Nephron (organoid): ENCODE measurements around the gene CDH13.

Source experiments
- H3K27ac Mint-ChIP-seq, 3 experiments: 2 replicates each; pipeline ENCODE4 v1.8.0; 2020; ENCODE audit warnings: mixed read lengths in 3 of 3, mild to moderate bottlenecking in 2 of 3, moderate library complexity in 1 of 3
- H3K27me3 Mint-ChIP-seq: 2 replicates; pipeline ENCODE4 v1.8.0; 2021; ENCODE audit warnings: low read depth, mild to moderate bottlenecking, moderate library complexity, mixed read lengths
- H3K36me3 Mint-ChIP-seq: 2 replicates; pipeline ENCODE4 v1.8.0; 2020; ENCODE audit warnings: low read depth, mixed read lengths
- H3K4me1 Mint-ChIP-seq: 2 replicates; pipeline ENCODE4 v1.8.0; 2020; ENCODE audit warnings: mixed read lengths
- H3K4me3 Mint-ChIP-seq, 3 experiments: 2 replicates each; pipeline ENCODE4 v1.8.0; 2020; ENCODE audit warnings: mild to moderate bottlenecking in 3 of 3, mixed read lengths in 3 of 3, moderate library complexity in 2 of 3
- H3K9me3 Mint-ChIP-seq: 2 replicates; pipeline ENCODE4 v1.8.0; 2020; ENCODE audit warnings: mixed read lengths
- TF ChIP-seq, protein P1 (sequence below), 3 experiments: fragments of 200-600 bp; sonication (generic); IDR thresholded peaks; one replicate each; pipeline ENCODE4 v1.5.0; 2021; ENCODE audit warnings: antibody characterized with exemption in 3 of 3; ENCODE audit not compliant: unreplicated experiment in 3 of 3

Gene CDH13

DNA sequence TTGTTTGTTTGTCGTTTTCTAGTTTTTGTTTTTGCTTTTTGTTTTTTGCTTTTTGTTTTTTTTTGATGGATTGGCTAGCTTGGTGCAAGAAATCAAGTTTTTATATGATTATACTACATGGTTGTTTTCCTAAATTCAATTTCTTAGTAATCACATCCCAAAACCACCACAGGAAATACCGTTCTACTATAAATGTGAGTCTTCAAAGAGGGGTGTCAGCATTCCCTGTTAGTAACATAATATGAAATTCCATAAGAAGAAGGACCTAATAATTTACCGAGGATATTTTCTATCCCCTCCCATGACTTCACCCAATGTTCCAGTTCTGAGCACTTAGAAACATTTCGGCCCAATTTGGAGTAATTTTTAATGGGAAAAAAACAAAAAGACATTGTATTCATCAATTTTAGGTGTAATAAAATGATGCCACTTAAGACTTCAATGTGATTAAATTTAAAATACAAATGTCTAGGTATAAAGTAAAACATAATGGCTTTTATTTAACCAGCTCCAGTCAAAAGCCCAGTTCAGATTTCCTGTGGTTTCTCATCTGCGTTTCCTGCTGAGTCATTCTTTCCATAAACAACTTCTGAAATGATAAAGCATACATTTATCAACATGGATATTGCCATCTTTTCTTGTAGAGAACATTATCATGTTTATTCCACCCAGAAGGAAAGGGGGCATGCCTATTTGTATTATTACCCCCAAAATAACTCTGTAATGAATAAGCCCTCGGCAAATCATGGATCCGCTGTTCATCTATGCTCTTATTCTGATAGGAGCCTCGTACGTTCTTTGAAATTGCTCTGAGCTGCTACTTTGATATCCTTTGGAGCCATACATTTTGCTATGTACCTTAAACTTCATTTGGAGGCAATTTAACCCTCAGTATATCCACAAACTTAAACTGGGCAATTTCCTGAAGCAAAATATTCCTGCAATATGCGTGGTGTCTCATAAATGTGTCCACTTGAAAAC is 1209.1 kb downstream of the CDH13 start:
- H3K4me3 Mint-ChIP-seq, result no peak overlapping the region
- peaks cover 6% of the 10 kb centered on the region for H3K9me3 Mint-ChIP-seq
- no peaks in the 10 kb centered on the region for H3K4me1 Mint-ChIP-seq
- H3K36me3 Mint-ChIP-seq, result no peaks in the 10 kb centered on the region
- no peak overlapping the region for H3K27ac Mint-ChIP-seq
- TF ChIP-seq, protein P1, sequence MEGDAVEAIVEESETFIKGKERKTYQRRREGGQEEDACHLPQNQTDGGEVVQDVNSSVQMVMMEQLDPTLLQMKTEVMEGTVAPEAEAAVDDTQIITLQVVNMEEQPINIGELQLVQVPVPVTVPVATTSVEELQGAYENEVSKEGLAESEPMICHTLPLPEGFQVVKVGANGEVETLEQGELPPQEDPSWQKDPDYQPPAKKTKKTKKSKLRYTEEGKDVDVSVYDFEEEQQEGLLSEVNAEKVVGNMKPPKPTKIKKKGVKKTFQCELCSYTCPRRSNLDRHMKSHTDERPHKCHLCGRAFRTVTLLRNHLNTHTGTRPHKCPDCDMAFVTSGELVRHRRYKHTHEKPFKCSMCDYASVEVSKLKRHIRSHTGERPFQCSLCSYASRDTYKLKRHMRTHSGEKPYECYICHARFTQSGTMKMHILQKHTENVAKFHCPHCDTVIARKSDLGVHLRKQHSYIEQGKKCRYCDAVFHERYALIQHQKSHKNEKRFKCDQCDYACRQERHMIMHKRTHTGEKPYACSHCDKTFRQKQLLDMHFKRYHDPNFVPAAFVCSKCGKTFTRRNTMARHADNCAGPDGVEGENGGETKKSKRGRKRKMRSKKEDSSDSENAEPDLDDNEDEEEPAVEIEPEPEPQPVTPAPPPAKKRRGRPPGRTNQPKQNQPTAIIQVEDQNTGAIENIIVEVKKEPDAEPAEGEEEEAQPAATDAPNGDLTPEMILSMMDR (IDR thresholded peaks at IDR 0.05; ENCODE audit: unreplicated experiment in 3 of 3), result no peak
- H3K27me3 Mint-ChIP-seq, result peaks cover 8% of the 10 kb centered on the region

DNA sequence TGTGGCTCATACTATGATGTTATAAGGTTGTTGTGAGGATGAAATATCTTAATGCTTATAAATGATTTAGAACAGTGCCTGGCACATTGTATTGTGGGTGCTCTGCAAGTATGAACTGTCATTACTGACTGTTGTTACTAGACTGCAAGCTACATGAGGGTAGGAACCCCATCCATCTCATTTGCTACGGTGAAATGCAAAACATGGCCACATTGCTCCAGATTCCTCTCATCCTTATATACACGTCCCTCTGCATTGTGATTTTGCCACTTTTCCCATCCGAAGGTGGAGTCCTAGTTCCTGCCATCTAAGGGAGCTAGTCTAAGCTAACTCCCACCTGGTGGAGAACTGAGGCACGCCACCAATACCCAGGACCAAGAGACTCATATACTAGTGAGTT is 1210.8 kb downstream of the CDH13 start:
- Mint-ChIP-seq H3K27ac (no peak overlapping the region), H3K36me3 (no peaks in the 10 kb centered on the region), H3K4me1 (peaks cover 1% of the 10 kb centered on the region), H3K4me3 (no peak overlapping the region), H3K9me3 (peaks cover 4% of the 10 kb centered on the region), H3K27me3 (peaks cover 8% of the 10 kb centered on the region)
- TF ChIP-seq, protein P1 (IDR thresholded peaks at IDR 0.05; ENCODE audit: unreplicated experiment in 3 of 3), result no peak

DNA sequence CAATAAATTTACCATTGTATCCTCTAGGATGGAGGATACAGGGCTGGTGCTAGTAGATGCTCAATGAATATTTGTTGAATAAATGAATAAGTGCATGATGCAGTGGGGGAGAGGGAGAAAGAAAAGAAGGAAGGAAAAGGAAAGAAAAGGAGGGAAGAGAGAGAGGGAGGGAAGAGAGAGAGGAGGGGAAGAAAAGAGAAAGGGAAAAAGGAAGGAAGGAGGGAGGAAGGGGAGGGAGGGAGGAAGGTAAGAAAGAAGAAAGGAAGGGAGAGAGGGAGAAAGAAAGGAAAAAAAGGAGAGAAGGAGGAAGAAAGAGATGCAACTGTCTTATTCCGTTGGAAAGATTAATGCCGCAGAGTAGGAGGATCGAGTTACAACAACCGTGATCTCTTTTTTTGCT is 1211.4 kb downstream of the CDH13 start:
- Mint-ChIP-seq H3K36me3 (no peaks in the 10 kb centered on the region), H3K27ac (no peak overlapping the region), H3K27me3 (peaks cover 8% of the 10 kb centered on the region), H3K9me3 (peaks cover 1% of the 10 kb centered on the region), H3K4me1 (peaks cover 6% of the 10 kb centered on the region), H3K4me3 (no peak overlapping the region)
- TF ChIP-seq, protein P1 (IDR thresholded peaks at IDR 0.05; ENCODE audit: unreplicated experiment in 3 of 3), result no peak

DNA sequence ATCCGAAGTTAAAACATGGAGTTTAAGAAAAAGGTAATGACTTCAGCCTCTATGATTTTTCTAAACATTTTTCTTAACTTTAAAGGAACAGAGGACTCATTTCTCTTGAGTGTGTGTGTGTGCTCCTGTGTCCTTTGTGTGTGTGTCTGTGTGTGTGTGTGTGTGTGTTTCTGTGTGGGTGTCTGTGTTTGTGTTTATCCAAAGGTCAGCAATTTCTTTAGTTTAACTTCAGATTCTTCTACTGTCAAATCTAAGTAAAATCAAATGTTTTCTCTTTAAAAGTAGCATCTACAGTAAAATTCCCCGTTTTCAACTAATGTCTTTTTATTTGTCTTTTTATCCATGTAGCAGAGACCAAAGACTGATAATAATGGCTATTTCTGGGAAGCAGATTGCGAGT is 1212.8 kb downstream of the CDH13 start:
- no peak overlapping the region for H3K27ac Mint-ChIP-seq
- H3K4me1 Mint-ChIP-seq, result peaks cover 11% of the 10 kb centered on the region
- peaks cover 8% of the 10 kb centered on the region for H3K27me3 Mint-ChIP-seq
- H3K9me3 Mint-ChIP-seq, result no peaks in the 10 kb centered on the region
- TF ChIP-seq, protein P1 (IDR thresholded peaks at IDR 0.05; ENCODE audit: unreplicated experiment in 3 of 3), result no peak
- no peak overlapping the region for H3K4me3 Mint-ChIP-seq
- H3K36me3 Mint-ChIP-seq, result no peaks in the 10 kb centered on the region

DNA sequence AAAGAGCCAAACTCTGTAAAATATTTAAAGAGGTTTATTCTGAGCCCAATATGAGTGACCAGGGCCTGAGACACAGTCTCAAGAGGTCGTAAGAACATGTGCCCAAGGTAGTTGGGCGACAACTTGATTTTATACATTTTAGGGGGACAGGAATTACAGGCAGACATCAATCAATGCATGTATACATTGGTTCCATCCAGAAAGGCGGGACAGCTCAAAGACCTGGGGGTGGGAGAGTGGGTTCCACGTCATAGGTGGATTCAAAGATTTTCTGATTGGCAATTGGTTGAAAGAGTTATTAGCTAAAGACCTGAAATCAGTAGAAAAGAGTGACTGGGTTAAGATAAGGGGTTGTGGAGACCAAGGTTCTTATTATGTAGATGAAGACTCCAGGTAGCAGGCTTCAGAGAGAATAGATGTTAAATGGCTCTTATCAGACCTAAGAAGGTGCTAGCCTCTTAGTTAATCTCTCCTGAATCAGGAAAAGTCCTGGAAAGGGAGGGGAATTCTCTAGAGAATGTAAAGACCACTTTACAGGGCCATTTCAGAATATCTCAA is 1213.4 kb downstream of the CDH13 start:
- no peak overlapping the region for H3K27ac Mint-ChIP-seq
- H3K9me3 Mint-ChIP-seq, result no peaks in the 10 kb centered on the region
- TF ChIP-seq, protein P1 (IDR thresholded peaks at IDR 0.05; ENCODE audit: unreplicated experiment in 3 of 3), result no peak
- H3K4me3 Mint-ChIP-seq, result no peak overlapping the region
- no peaks in the 10 kb centered on the region for H3K36me3 Mint-ChIP-seq
- H3K27me3 Mint-ChIP-seq, result peaks cover 8% of the 10 kb centered on the region
- peaks cover 11% of the 10 kb centered on the region for H3K4me1 Mint-ChIP-seq
